AG09309 (cell line): ENCODE results near the gene GUCD1.

ENCODE experiments used
- DNase-seq: peaks from one replicate; pipeline ENCODE4 v3.0.0-alpha.2; 2010; ENCODE audit warnings: low read depth
- H3K4me3 ChIP-seq: 2 replicates; pipeline ENCODE4 v1.5.1; 2011; ENCODE audit warnings: mild to moderate bottlenecking, low read depth, low read length, moderate library complexity; ENCODE audit not compliant: control insufficient read depth
- CTCF ChIP-seq: IDR thresholded peaks from 2 replicates; pipeline ENCODE4 v1.5.1; 2011; ENCODE audit warnings: mild to moderate bottlenecking, low read depth, low read length, inconsistent platforms; ENCODE audit not compliant: insufficient read depth, control insufficient read depth; ENCODE audit errors: missing control alignments

Gene GUCD1

DNA sequence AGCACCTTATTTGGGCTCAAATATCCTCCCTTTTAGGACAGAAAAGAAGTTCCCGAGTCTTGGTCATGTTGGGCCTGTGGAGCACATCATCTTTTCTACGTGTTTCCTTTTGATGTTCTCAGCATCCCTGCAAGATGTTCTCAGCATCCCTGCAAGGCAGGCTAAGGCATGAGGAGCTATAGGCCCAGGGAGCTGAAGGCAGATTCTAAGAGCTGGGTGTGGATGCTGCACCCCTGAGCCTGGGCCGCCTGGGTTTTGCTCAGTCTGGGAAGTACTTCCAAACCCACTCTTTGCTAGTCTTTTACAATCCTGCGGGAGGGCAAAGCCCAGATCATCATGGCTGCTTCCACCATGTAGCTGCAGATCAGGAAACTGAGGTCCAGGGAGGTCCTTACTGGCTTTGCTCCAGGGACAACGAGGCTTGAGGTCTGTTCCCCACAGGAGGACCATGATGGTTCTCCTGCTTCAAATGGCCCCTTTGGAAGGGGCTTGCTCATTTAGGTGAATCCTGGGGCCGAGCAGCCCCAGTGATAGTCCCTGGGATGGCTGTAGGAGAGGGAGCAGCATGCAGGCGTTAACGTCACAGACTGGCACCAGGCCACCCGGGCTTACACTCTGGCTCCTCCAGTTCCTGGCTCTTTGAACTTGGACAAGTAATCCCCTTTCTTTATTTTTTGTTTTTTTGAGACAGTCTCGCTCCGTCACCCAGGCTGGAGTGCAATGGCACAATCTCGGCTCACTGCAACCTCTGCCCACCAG, 27.3 kb upstream of the GUCD1 start:
- no peak for DNase-seq
- H3K4me3 ChIP-seq: no peak overlapping the region

GRCh38 chr22:24580276-24580675, 25.3 kb upstream of the GUCD1 start:
- TF ChIP-seq CTCF: no peak
- DNase-seq: peak; percentile 66
- no peak overlapping the region for H3K4me3 ChIP-seq

More for the DNA sequence above, 27.3 kb upstream of the GUCD1 start:
- no peak for TF ChIP-seq CTCF

DNA sequence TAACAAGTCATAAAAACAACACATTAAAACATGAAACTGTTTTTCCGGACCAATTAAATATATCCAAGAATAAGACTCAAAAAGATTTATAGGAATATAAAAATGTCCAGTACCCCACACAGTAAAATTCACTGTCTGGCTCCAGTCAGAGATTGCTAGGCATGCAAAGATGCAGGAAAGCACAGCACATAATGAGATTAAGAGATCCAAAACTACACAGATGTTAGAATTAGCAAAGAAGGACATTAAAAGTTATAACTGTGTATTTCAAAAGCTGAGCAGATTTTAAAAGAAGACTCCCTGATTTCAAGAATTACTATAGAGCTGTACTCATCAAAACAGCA, 24.3 kb upstream of the GUCD1 start:
- TF ChIP-seq CTCF: no peak
- no peak overlapping the region for H3K4me3 ChIP-seq
- DNase-seq: no peak

- no peak for TF ChIP-seq CTCF
- no peak for DNase-seq
- no peak overlapping the region for H3K4me3 ChIP-seq
These were observed 23.7 kb upstream of the GUCD1 start for GRCh38 chr22:24578355-24579257.

DNA sequence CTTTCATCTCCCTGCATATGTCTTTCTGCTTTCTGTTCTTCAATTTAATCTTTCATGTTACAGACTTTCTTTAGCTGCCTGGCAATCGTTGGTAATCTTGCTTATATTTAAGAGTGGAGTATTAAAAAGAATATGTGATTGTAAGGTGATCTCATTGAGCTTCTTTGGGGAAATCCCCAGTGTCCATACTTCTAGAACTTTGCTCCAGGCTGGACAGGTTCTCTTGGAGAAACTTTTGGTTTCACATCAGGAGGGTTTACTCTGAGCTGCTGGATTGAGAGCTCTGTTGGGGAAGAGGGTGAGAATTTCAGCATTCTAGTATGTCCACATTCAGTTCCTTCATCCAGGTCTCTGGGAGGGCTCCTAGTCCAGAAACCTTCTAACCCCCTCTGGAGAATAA, 21.8 kb upstream of the GUCD1 start:
- DNase-seq: no peak
- TF ChIP-seq CTCF: no peak
- no peak overlapping the region for H3K4me3 ChIP-seq

DNA sequence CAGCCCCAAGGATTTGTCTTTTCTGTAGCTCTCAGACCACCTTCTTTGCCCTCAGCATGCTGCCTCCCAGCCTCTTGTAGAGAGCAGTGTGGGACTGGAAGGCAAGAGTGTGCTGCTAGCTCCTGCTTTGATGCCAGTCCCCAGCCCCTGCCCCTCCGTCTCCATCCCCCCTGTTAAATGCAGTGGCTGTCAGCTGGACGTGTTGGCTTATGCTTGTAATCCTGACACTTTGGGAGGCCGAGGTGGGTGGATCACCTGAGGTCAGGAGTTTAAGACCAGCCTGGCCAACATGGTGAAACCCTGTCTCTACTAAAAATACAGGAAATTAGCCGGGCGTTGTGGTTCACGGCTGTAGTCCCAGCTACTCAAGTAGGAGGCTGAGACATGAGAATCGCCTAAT, 16.3 kb upstream of the GUCD1 start:
- TF ChIP-seq CTCF: no peak
- no peak for DNase-seq
- no peak overlapping the region for H3K4me3 ChIP-seq
